Fibroblast of gingiva (primary cell): ENCODE measurements around the gene CCP110.

Experiments used
- DNase-seq: peaks from one replicate; pipeline ENCODE4 v3.0.0-alpha.2; 2011; ENCODE audit warnings: low read depth

The CCP110 gene

GRCh38 chr16:19601083-19601976, 77.6 kb downstream of the CCP110 start:
- peak; percentile 36 for DNase-seq
